IMR-90 (cell line): ENCODE measurements around the gene STK17B.

Experiments used
- BHLHE40 ChIP-seq: fragments of 150-350 bp; IDR thresholded peaks from 2 replicates; pipeline ENCODE4 v1.6.1; 2016; ENCODE audit warnings: mild to moderate bottlenecking, low read depth, low read length
- CTCF ChIP-seq: conservative IDR thresholded peaks from 2 replicates; pipeline ENCODE4 v1.5.1; 2012; ENCODE audit warnings: mild to moderate bottlenecking, low read depth, low read length, improper control_type of control experiment
- ELK1 ChIP-seq: fragments of 150-350 bp; IDR thresholded peaks from 2 replicates; pipeline ENCODE4 v1.6.1; 2016; ENCODE audit warnings: low read depth, mild to moderate bottlenecking, low read length, moderate library complexity, borderline replicate concordance
- MAZ ChIP-seq: IDR thresholded peaks from 2 replicates; pipeline ENCODE4 v1.6.1; 2012; ENCODE audit warnings: low read depth, mild to moderate bottlenecking, low read length, improper control_type of control experiment, moderate library complexity, borderline replicate concordance
- MXI1 ChIP-seq: IDR thresholded peaks from 2 replicates; pipeline ENCODE4 v1.6.1; 2012; ENCODE audit warnings: low read depth, mild to moderate bottlenecking, low read length, moderate library complexity, borderline replicate concordance
- POLR2A ChIP-seq: IDR thresholded peaks from 2 replicates; pipeline ENCODE4 v1.6.1; 2012; ENCODE audit warnings: mild to moderate bottlenecking, low read depth, low read length
- RAD21 ChIP-seq: IDR thresholded peaks from 2 replicates; pipeline ENCODE4 v1.6.1; 2012; ENCODE audit warnings: low read length, improper control_type of control experiment
- RCOR1 ChIP-seq: IDR thresholded peaks from 2 replicates; pipeline ENCODE4 v1.6.1; 2012; ENCODE audit warnings: mild to moderate bottlenecking, low read length, improper control_type of control experiment; ENCODE audit not compliant: insufficient replicate concordance
- USF2 ChIP-seq: fragments of 150-350 bp; IDR thresholded peaks from 2 replicates; pipeline ENCODE4 v1.6.1; 2017; ENCODE audit warnings: mild to moderate bottlenecking, antibody characterized with exemption, low read length, low read depth

- TF ChIP-seq CTCF = no peak
- no peak for TF ChIP-seq MXI1
- TF ChIP-seq POLR2A = no peak
- TF ChIP-seq MAZ = no peak
- no peak for TF ChIP-seq RAD21
- TF ChIP-seq BHLHE40 = no peak
- no peak for TF ChIP-seq ELK1
- no peak for TF ChIP-seq RCOR1
- no peak for TF ChIP-seq USF2
These were observed 31.2 kb downstream of the STK17B start for GRCh38 chr2:196140213-196140612.
